ENCODE measurements around the gene TEX44. TPM values are rescaled to one million over a fixed set of nuclear protein-coding genes. Genes with fewer than 3 reads are reported as not detected.

TEX44 gene
- total RNA-seq, 3 donors from 2014 or later (not counting 1 experiment from before 2014, with no cell fraction given): not detected

GRCh38 chr2:231616296-231616695, 23.6 kb downstream of the TEX44 start:
- 82% methylated on average over 3 of the region's 4 CpGs for WGBS (ENCODE audit: insufficient coverage)
- Mint-ChIP-seq H3K36me3 (no peaks in the 10 kb centered on the region), H3K27ac (no peak overlapping the region), H3K4me1 (peaks cover 11 to 19% of the 10 kb centered on the region in 2 donors), H3K27me3 (ENCODE audit: low read depth in 2 of 2) (peaks cover 0 to 17% of the 10 kb centered on the region in 2 donors), H3K9me3 (no peaks in the 10 kb centered on the region), H3K4me3 (peak overlapping the region; percentile 74)
- no peak for DNase-seq
- Histone ChIP-seq H3K4me3 (ENCODE audit: low read length) (no peak overlapping the region), H3K27me3 (ENCODE audit: control insufficient read depth, insufficient read depth, low read length) (peaks cover 2% of the 10 kb centered on the region), H3K36me3 (ENCODE audit: control insufficient read depth, insufficient read depth, low read length) (no peaks in the 10 kb centered on the region), H3K27ac (ENCODE audit: low read length) (no peak overlapping the region), H3K4me1 (ENCODE audit: control insufficient read depth, insufficient read depth, low read length) (peaks cover 32% of the 10 kb centered on the region), H3K9me3 (ENCODE audit: control insufficient read depth, insufficient read depth, low read length) (no peaks in the 10 kb centered on the region)
- TF ChIP-seq CTCF (IDR thresholded peaks at IDR 0.05): no peak
- intact Hi-C loops (cut with micrococcal nuclease): no loop called here
- ATAC-seq: no peak

GRCh38 chr2:231617059-231617926, 24.6 kb downstream of the TEX44 start:
- ATAC-seq (no peak), DNase-seq (no peak)
- Histone ChIP-seq H3K9me3 (ENCODE audit: control insufficient read depth, insufficient read depth, low read length) (no peaks in the 10 kb centered on the region), H3K27ac (ENCODE audit: low read length) (no peak overlapping the region), H3K27me3 (ENCODE audit: control insufficient read depth, insufficient read depth, low read length) (peaks cover 2% of the 10 kb centered on the region), H3K4me1 (ENCODE audit: control insufficient read depth, insufficient read depth, low read length) (peaks cover 27% of the 10 kb centered on the region), H3K36me3 (ENCODE audit: control insufficient read depth, insufficient read depth, low read length) (no peaks in the 10 kb centered on the region), H3K4me3 (ENCODE audit: low read length) (no peak overlapping the region)
- Mint-ChIP-seq H3K9me3 (no peaks in the 10 kb centered on the region), H3K36me3 (no peaks in the 10 kb centered on the region), H3K4me1 (peaks cover 11 to 17% of the 10 kb centered on the region in 2 donors), H3K27ac (no peak overlapping the region), H3K4me3 (peak overlapping the region; percentile 74), H3K27me3 (ENCODE audit: low read depth in 2 of 2) (peaks cover 0 to 17% of the 10 kb centered on the region in 2 donors)
- WGBS (ENCODE audit: insufficient coverage): 68% methylated on average over 13 of the region's 13 CpGs
- no peak for TF ChIP-seq CTCF (IDR thresholded peaks at IDR 0.05)
- intact Hi-C loops (cut with micrococcal nuclease): no loop called here

GRCh38 chr2:231621051-231621879, 28.6 kb downstream of the TEX44 start:
- H3K9me3 ChIP-seq (ENCODE audit: control insufficient read depth, insufficient read depth, low read length): no peaks in the 10 kb centered on the region
- peak in 2 of 3 donors; percentile 32 to 53 for ATAC-seq
- Mint-ChIP-seq H3K36me3 (no peaks in the 10 kb centered on the region), H3K9me3 (no peaks in the 10 kb centered on the region), H3K4me1 (no peaks in the 10 kb centered on the region), H3K27ac (no peak overlapping the region), H3K4me3 (no peak overlapping the region), H3K27me3 (ENCODE audit: low read depth in 2 of 2) (no peaks in the 10 kb centered on the region)
- no peaks in the 10 kb centered on the region for H3K27me3 ChIP-seq (ENCODE audit: control insufficient read depth, insufficient read depth, low read length)
- no peaks in the 10 kb centered on the region for H3K36me3 ChIP-seq (ENCODE audit: control insufficient read depth, insufficient read depth, low read length)
- 78% methylated on average over 24 of the region's 25 CpGs for WGBS (ENCODE audit: insufficient coverage)
- intact Hi-C loops (cut with micrococcal nuclease): no loop called here
- no peak overlapping the region for H3K27ac ChIP-seq (ENCODE audit: low read length)
- no peak for TF ChIP-seq CTCF (IDR thresholded peaks at IDR 0.05)
- no peak overlapping the region for H3K4me3 ChIP-seq (ENCODE audit: low read length)
- no peaks in the 10 kb centered on the region for H3K4me1 ChIP-seq (ENCODE audit: control insufficient read depth, insufficient read depth, low read length)
- no peak for DNase-seq
